AG04450 (cell line): Measurements from ENCODE around the gene RNU7-1. TPM values are rescaled to one million over a fixed set of nuclear protein-coding genes. Genes with fewer than 3 reads are reported as not detected.

Experiments
- CTCF ChIA-PET: fragments of 300-600, 350-600 bp; formaldehyde crosslinking; extraction: SDS; loops from one replicate; lab custom pipeline; 2022; ENCODE audit warnings: antibody characterized with exemption, inconsistent platforms; lab: Charles Lee
- POLR2A ChIA-PET: fragments of 350-600 bp; formaldehyde crosslinking; extraction: SDS; loops from one replicate; lab custom pipeline; 2021; ENCODE audit warnings: antibody characterized with exemption, inconsistent platforms; lab: Yijun Ruan, JAX
- DNase-seq: peaks from one replicate; pipeline ENCODE4 v3.0.0-alpha.2; 2011; ENCODE audit warnings: low read depth, low spot score
- H3K27ac ChIP-seq: one replicate; pipeline ENCODE4 v1.5.1; 2012; ENCODE audit warnings: low read depth, low read length, control low read depth
- H3K27me3 ChIP-seq: one replicate; pipeline ENCODE4 v1.6.0; 2012; ENCODE audit warnings: low read length; ENCODE audit not compliant: control insufficient read depth, insufficient read depth
- H3K4me3 ChIP-seq: 2 replicates; pipeline ENCODE4 v1.5.1; 2011; ENCODE audit warnings: mild to moderate bottlenecking, low read depth, low read length, control low read depth
- H3K9me3 ChIP-seq: 2 replicates; pipeline ENCODE4 v1.5.1; 2012; ENCODE audit warnings: low read length; ENCODE audit not compliant: control insufficient read depth, insufficient read depth
- polyA plus RNA-seq: library from polyadenylated mRNA; depleted of rRNA; stranded (reverse); fragments of >200 nt; gene quantifications from 2 replicates; pipeline ENCODE4 v1.2.3, GENCODE V29; 2011
- TF ChIP-seq, protein P1 (sequence below): IDR thresholded peaks from 2 replicates; pipeline ENCODE4 v1.5.1; 2011; ENCODE audit warnings: low read depth, low read length, control low read depth, inconsistent platforms

The RNU7-1 gene
- polyA plus RNA-seq, 1 experiment = not detected

- TF ChIP-seq, protein P1, sequence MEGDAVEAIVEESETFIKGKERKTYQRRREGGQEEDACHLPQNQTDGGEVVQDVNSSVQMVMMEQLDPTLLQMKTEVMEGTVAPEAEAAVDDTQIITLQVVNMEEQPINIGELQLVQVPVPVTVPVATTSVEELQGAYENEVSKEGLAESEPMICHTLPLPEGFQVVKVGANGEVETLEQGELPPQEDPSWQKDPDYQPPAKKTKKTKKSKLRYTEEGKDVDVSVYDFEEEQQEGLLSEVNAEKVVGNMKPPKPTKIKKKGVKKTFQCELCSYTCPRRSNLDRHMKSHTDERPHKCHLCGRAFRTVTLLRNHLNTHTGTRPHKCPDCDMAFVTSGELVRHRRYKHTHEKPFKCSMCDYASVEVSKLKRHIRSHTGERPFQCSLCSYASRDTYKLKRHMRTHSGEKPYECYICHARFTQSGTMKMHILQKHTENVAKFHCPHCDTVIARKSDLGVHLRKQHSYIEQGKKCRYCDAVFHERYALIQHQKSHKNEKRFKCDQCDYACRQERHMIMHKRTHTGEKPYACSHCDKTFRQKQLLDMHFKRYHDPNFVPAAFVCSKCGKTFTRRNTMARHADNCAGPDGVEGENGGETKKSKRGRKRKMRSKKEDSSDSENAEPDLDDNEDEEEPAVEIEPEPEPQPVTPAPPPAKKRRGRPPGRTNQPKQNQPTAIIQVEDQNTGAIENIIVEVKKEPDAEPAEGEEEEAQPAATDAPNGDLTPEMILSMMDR = no peak
- no peak for DNase-seq
- no peak overlapping the region for H3K4me3 ChIP-seq
- H3K27ac ChIP-seq = no peak overlapping the region
- CTCF ChIA-PET = interaction anchor here (1.8 kb wide), 1 partner anchor 8 kb away, joined by 8 read pairs; no protein-coding TSS in a partner anchor
- H3K27me3 ChIP-seq = no peaks in the 10 kb centered on the region
- POLR2A ChIA-PET = no interaction called here
- H3K9me3 ChIP-seq = no peaks in the 10 kb centered on the region; the same call in 1 of the 2 replicates
These were observed 26.0 kb upstream of the RNU7-1 start for GRCh38 chr12:6917491-6918231.

DNA sequence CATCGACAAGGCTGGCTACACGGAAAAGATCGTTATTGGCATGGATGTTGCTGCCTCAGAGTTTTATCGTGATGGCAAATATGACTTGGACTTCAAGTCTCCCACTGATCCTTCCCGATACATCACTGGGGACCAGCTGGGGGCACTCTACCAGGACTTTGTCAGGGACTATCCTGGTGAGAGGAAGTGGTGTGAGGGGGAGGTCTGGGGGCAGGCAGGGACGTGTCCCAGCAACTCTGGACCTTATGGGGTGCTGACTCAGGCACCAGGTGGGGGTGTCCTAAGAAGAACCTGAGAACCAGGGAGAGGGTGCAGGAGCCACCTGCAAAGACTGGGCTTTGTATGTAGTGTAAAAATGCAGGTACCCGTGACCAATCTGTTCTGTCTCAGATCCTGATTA, 24.0 kb upstream of the RNU7-1 start:
- no peak overlapping the region for H3K27ac ChIP-seq
- ChIA-PET CTCF (no interaction called here), POLR2A (no interaction called here)
- no peak overlapping the region for H3K4me3 ChIP-seq
- H3K27me3 ChIP-seq = no peaks in the 10 kb centered on the region
- H3K9me3 ChIP-seq = no peaks in the 10 kb centered on the region; the same call in 1 of the 2 replicates
- no peak for DNase-seq
- TF ChIP-seq, protein P1 = no peak

- CTCF ChIA-PET = interaction anchor here (1.1 to 1.7 kb wide), 2 partner anchors 17 to 52 kb away, joined by 5 read pairs; no protein-coding TSS in a partner anchor
- no peak overlapping the region for H3K4me3 ChIP-seq
- TF ChIP-seq, protein P1 = no peak
- no peaks in the 10 kb centered on the region for H3K9me3 ChIP-seq
- POLR2A ChIA-PET = interaction anchor here (1.7 kb wide), 1 partner anchor 16 kb away, joined by 4 read pairs; no protein-coding TSS in a partner anchor
- no peak for DNase-seq
- no peaks in the 10 kb centered on the region for H3K27me3 ChIP-seq
- no peak overlapping the region for H3K27ac ChIP-seq
These were observed 22.1 kb upstream of the RNU7-1 start for GRCh38 chr12:6921539-6921938.

GRCh38 chr12:6921996-6922946, 21.3 kb upstream of the RNU7-1 start:
- no peak overlapping the region for H3K4me3 ChIP-seq
- TF ChIP-seq, protein P1 = no peak
- POLR2A ChIA-PET = interaction anchor here (1.1 to 1.7 kb wide), 2 partner anchors 15 to 50 kb away, joined by 3 to 4 read pairs; partner anchors contain the start of gene SPSB2
- H3K27ac ChIP-seq = no peak overlapping the region
- no peaks in the 10 kb centered on the region for H3K27me3 ChIP-seq
- H3K9me3 ChIP-seq = no peaks in the 10 kb centered on the region
- CTCF ChIA-PET = interaction anchor here (0.8 to 1.7 kb wide), 4 partner anchors 16 to 53 kb away, joined by 3 to 5 read pairs (median 4); no protein-coding TSS in a partner anchor
- DNase-seq = no peak
